Gastroesophageal sphincter (tissue), 3 donors: ENCODE data around the gene TMEM37.

Source experiments
- CTCF ChIP-seq, 4 experiments: fragments of 200-600 bp in 2 of 4; fragments of 450-650 bp in 2 of 4; sonication (generic) in 1 of 4; IDR thresholded peaks; one replicate each; pipeline ENCODE4 v1.5.1; 2017 to 2019; ENCODE audit warnings: antibody characterized with exemption in 4 of 4, mild to moderate bottlenecking in 2 of 4, moderate library complexity in 2 of 4
- EP300 ChIP-seq: sonication (generic); formaldehyde crosslinking; IDR thresholded peaks from one replicate; pipeline ENCODE4 v1.6.1; 2017; ENCODE audit warnings: antibody characterized with exemption, mild to moderate bottlenecking
- POLR2A ChIP-seq, 2 donors: fragments of 450-650 bp; IDR thresholded peaks; one replicate each; pipeline ENCODE4 v1.6.1; 2017; ENCODE audit warnings: antibody characterized with exemption in 2 of 2, mild to moderate bottlenecking in 2 of 2, moderate library complexity in 1 of 2
- POLR2AphosphoS5 ChIP-seq: sonication (generic); formaldehyde crosslinking; IDR thresholded peaks from one replicate; pipeline ENCODE4 v1.6.1; 2017; ENCODE audit warnings: antibody characterized with exemption

GRCh38 chr2:119483395-119483753 lies 51.7 kb downstream of the TMEM37 start:
- TF ChIP-seq CTCF (IDR thresholded peaks at IDR 0.05) (no peak), POLR2AphosphoS5 (no peak), POLR2A (IDR thresholded peaks at IDR 0.05) (no peak), EP300 (no peak)
